PC-9 (cell line): ENCODE data around the gene MYO7B. TPM values are rescaled to one million over a fixed set of nuclear protein-coding genes. Genes with fewer than 3 reads are reported as not detected.

Experiments used
- BruUV-seq: library from RNA; stranded (reverse); fragments of 400-500 nt; replicated peaks from 2 replicates; lab custom pipeline; 2021; lab: Mats Ljungman, UMichigan
- CTCF ChIA-PET: fragments of 300-600 bp; sonication (Branson Sonifier 250); formaldehyde crosslinking; loops from one replicate; lab custom pipeline; 2022; ENCODE audit warnings: antibody characterized with exemption; lab: Charles Lee
- POLR2A ChIA-PET: fragments of 300-600 bp; sonication (Branson Sonifier 250); formaldehyde crosslinking; loops from one replicate; lab custom pipeline; 2022; ENCODE audit warnings: antibody characterized with exemption; ENCODE audit not compliant: unreplicated experiment; lab: Charles Lee
- DNase-seq, 2 experiments: peaks; one replicate each; pipeline versions ENCODE4 v3.0.0 to v3.0.0-alpha.2; 2015 to 2022; ENCODE audit warnings: mixed read lengths in 1 of 2
- H2AFZ ChIP-seq: fragments of 200-600 bp; sonication (generic); 2 replicates; pipeline ENCODE4 v1.8.1; 2017; ENCODE audit warnings: antibody characterized with exemption
- H3F3A ChIP-seq: fragments of 200-600 bp; sonication (generic); 2 replicates; pipeline ENCODE4 v1.8.1; 2017; ENCODE audit warnings: antibody characterized with exemption, mild to moderate bottlenecking, low read depth; ENCODE audit not compliant: insufficient read depth
- H3K27ac ChIP-seq: fragments of 200-600 bp; sonication (generic); 2 replicates; pipeline ENCODE4 v1.6.1; 2016; ENCODE audit warnings: mixed run types
- H3K27me3 ChIP-seq: fragments of 200-600 bp; sonication (generic); 2 replicates; pipeline ENCODE4 v1.6.1; 2016; ENCODE audit warnings: low read depth, mixed run types; ENCODE audit not compliant: insufficient read depth
- H3K36me3 ChIP-seq: fragments of 200-600 bp; sonication (generic); 2 replicates; pipeline ENCODE4 v1.6.1; 2016; ENCODE audit warnings: low read depth, mixed run types
- H3K4me1 ChIP-seq: fragments of 200-600 bp; sonication (generic); replicated peaks from 2 replicates; pipeline ENCODE4 v1.6.1; 2016; ENCODE audit warnings: mixed run types; ENCODE audit not compliant: insufficient read depth
- H3K4me2 ChIP-seq: fragments of 200-600 bp; sonication (generic); 2 replicates; pipeline ENCODE4 v1.6.1; 2017; ENCODE audit warnings: mixed run types
- H3K4me3 ChIP-seq: fragments of 200-600 bp; sonication (generic); 2 replicates; pipeline ENCODE4 v1.6.1; 2016; ENCODE audit warnings: mixed run types
- H3K79me2 ChIP-seq: fragments of 200-600 bp; sonication (generic); 2 replicates; pipeline ENCODE4 v1.6.1; 2017; ENCODE audit warnings: low read depth, mixed run types
- H3K9me2 ChIP-seq: fragments of 200-600 bp; sonication (generic); 2 replicates; pipeline ENCODE4 v1.8.1; 2017; ENCODE audit warnings: mild to moderate bottlenecking; ENCODE audit not compliant: insufficient read depth
- H3K9me3 ChIP-seq: fragments of 200-600 bp; sonication (generic); 2 replicates; pipeline ENCODE4 v1.8.1; 2016; ENCODE audit warnings: low read depth; ENCODE audit not compliant: insufficient read depth
- H4K20me1 ChIP-seq: fragments of 200-600 bp; sonication (generic); 2 replicates; pipeline ENCODE4 v1.8.1; 2017; ENCODE audit not compliant: insufficient read depth
- CTCF ChIP-seq: fragments of 200-600 bp; sonication (generic); conservative IDR thresholded peaks from 2 replicates; pipeline ENCODE4 v1.6.1; 2017; ENCODE audit warnings: mixed run types, antibody characterized with exemption, mild to moderate bottlenecking, moderate library complexity
- EZH2 ChIP-seq: fragments of 200-600 bp; sonication (generic); IDR thresholded peaks from 2 replicates; pipeline ENCODE4 v1.8.0; 2017; ENCODE audit warnings: antibody characterized with exemption, low read depth
- intact Hi-C: fragments of 100-400 bp; cut with micrococcal nuclease; formaldehyde crosslinking; loops from one replicate; pipeline ENCODE4 v1.10.0; 2022; ENCODE audit not compliant: unreplicated experiment
- total RNA-seq: library from RNA; stranded (reverse); gene quantifications from 2 replicates; pipeline ENCODE4 v1.2.3, GENCODE V29; 2021

The MYO7B gene
- total RNA-seq, 1 experiment from 2014 or later, result not detected

DNA sequence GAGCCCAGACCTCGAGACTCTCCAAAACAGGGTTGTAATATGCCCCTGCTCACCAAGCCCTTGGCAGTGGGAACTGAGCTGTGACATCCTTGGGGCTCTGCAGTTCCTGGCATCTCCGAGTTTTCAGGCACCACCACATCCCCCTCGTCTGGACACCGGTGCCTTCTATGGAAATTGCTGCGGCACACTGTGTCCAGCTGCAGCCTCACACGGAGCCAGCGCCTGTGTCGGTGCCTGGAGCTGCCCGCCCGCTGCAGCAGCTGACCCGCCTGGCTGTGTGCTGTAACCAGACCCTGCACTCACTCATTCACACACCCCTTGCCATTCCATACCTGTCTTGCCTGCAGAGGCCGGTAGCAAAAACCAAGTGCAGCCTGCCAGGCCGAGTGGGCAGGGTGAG lies 21.0 kb upstream of the MYO7B start:
- H2AFZ ChIP-seq, result no peak overlapping the region
- DNase-seq, result no peak
- no peaks in the 10 kb centered on the region for H3K9me3 ChIP-seq
- no peaks in the 10 kb centered on the region for H3K27me3 ChIP-seq
- H3K4me1 ChIP-seq, result peaks cover 12% of the 10 kb centered on the region
- POLR2A ChIA-PET, result no interaction called here
- H4K20me1 ChIP-seq, result peaks cover 91% of the 10 kb centered on the region
- intact Hi-C loops, result no loop called here
- H3K9me2 ChIP-seq, result no peaks in the 10 kb centered on the region
- peaks cover 23% of the 10 kb centered on the region for H3F3A ChIP-seq
- CTCF ChIA-PET, result no interaction called here
- no peak for TF ChIP-seq EZH2
- no peak for TF ChIP-seq CTCF
- no peak overlapping the region for H3K27ac ChIP-seq
- H3K79me2 ChIP-seq, result peaks cover 100% of the 10 kb centered on the region
- H3K4me2 ChIP-seq, result no peak overlapping the region
- peaks cover 41% of the 10 kb centered on the region for H3K36me3 ChIP-seq
- H3K4me3 ChIP-seq, result no peak overlapping the region
- BruUV-seq, result no TSS peak

DNA sequence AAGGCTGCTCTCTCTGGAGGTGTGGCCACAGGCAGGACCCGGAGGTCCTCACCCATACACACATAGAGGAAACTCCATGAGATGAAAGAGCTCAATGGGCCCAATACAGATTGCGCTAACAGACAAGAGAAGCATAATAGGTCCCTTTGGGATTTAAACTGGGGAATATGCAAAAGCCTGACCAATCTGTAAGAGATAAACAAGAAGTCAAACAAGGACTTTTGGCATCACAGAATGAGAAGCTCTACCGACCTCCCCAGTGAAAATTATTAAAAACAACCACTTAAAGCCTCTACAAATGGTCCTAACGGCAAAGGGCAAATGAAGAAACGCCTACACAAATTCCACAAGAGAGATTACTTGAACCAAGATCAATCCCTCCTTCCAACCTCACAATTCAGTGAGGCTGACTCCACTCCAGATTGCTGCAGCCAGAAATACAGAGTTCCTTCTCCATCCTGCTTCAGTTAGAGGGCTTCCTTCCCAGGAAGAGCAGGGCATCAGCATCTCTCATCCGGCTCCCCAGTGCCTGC lies 20.0 kb upstream of the MYO7B start:
- Histone ChIP-seq H3K27me3 (no peaks in the 10 kb centered on the region), H3K79me2 (peaks cover 100% of the 10 kb centered on the region), H3K9me3 (no peaks in the 10 kb centered on the region), H3K27ac (no peak overlapping the region), H3F3A (peaks cover 14% of the 10 kb centered on the region; the same call in 1 of the 2 replicates), H3K4me1 (peaks cover 3% of the 10 kb centered on the region; the same call in 1 of the 2 replicates), H3K4me2 (no peak overlapping the region), H3K36me3 (peaks cover 50% of the 10 kb centered on the region), H4K20me1 (peaks cover 88% of the 10 kb centered on the region), H3K4me3 (no peak overlapping the region), H2AFZ (no peak overlapping the region), H3K9me2 (no peaks in the 10 kb centered on the region)
- ChIA-PET CTCF (no interaction called here), POLR2A (no interaction called here)
- BruUV-seq, result no TSS peak
- intact Hi-C loops, result no loop called here
- TF ChIP-seq EZH2 (no peak), CTCF (no peak)
- DNase-seq, result no peak

- Histone ChIP-seq H3K36me3 (peaks cover 56% of the 10 kb centered on the region), H3K27me3 (no peaks in the 10 kb centered on the region), H3K9me2 (no peaks in the 10 kb centered on the region), H3K9me3 (no peaks in the 10 kb centered on the region), H3K27ac (no peak overlapping the region), H3K4me3 (no peak overlapping the region), H3K4me1 (no peaks in the 10 kb centered on the region), H4K20me1 (peaks cover 87% of the 10 kb centered on the region), H3K4me2 (no peak overlapping the region), H3F3A (peaks cover 7% of the 10 kb centered on the region; the same call in 1 of the 2 replicates), H2AFZ (no peak overlapping the region), H3K79me2 (peaks cover 100% of the 10 kb centered on the region)
- ChIA-PET POLR2A (no interaction called here), CTCF (no interaction called here)
- DNase-seq, result no peak
- TF ChIP-seq EZH2, result no peak
- TF ChIP-seq CTCF, result no peak
- no TSS peak for BruUV-seq
- intact Hi-C loops, result no loop called here
Observed at GRCh38 chr2:127516041-127516762, 19.3 kb upstream of the MYO7B start.
